Endothelial cell of umbilical vein (primary cell): ENCODE results near the gene SH3GL3. TPM values are rescaled to one million over a fixed set of nuclear protein-coding genes. Genes with fewer than 3 reads are reported as not detected.

Experiments
- BruUV-seq: library from RNA; stranded (reverse); fragments of 400-500 nt; replicated peaks from 2 replicates; lab custom pipeline; 2021; lab: Mats Ljungman, UMichigan
- CTCF ChIA-PET: fragments of 300-600, 350-600 bp; sonication (Branson Sonifier 250); formaldehyde crosslinking; loops from one replicate; lab custom pipeline; 2021; ENCODE audit warnings: antibody characterized with exemption, inconsistent platforms; lab: Charles Lee
- POLR2A ChIA-PET: fragments of 300-600, 350-600 bp; sonication (Branson Sonifier 250); formaldehyde crosslinking; loops from one replicate; lab custom pipeline; 2021; ENCODE audit warnings: antibody characterized with exemption, inconsistent platforms; lab: Charles Lee
- DNase-seq: peaks from one replicate; pipeline ENCODE4 v3.0.0-alpha.2; 2011; ENCODE audit warnings: low read depth, low spot score
- FAIRE-seq: peaks from 2 replicates; lab custom pipeline; 2011; peaks lifted over from hg19 to GRCh38; lab: Jason Lieb, UNC
- H2AFZ ChIP-seq: 2 replicates; pipeline ENCODE4 v1.6.0; 2012; ENCODE audit warnings: low read depth, low read length, control low read depth, inconsistent platforms
- H3K27ac ChIP-seq: 2 replicates; pipeline ENCODE4 v1.5.1; 2011; ENCODE audit warnings: low read depth, mild to moderate bottlenecking, control low read depth, low read length, moderate library complexity; ENCODE audit not compliant: insufficient read depth
- H3K27me3 ChIP-seq, 2 experiments: 2 replicates each; pipeline versions ENCODE4 v1.6.0 to v1.6.1; 2011; ENCODE audit warnings: low read length in 2 of 2, mixed read lengths in 1 of 2; ENCODE audit not compliant: control insufficient read depth in 2 of 2, insufficient read depth in 2 of 2
- H3K36me3 ChIP-seq, 2 experiments: 2 replicates in 1 of 2; 3 replicates in 1 of 2; pipeline ENCODE4 v1.5.1; 2011; ENCODE audit warnings: low read length in 2 of 2, mild to moderate bottlenecking in 1 of 2, moderate library complexity in 1 of 2; ENCODE audit not compliant: control insufficient read depth in 2 of 2, insufficient read depth in 2 of 2; ENCODE audit errors: extremely low read depth in 1 of 2
- H3K4me1 ChIP-seq: 3 replicates; pipeline ENCODE4 v1.5.1; 2011; ENCODE audit warnings: mild to moderate bottlenecking, low read length; ENCODE audit not compliant: control insufficient read depth, insufficient read depth; ENCODE audit errors: extremely low read depth
- H3K4me2 ChIP-seq: 2 replicates; pipeline ENCODE4 v1.6.1; 2011; ENCODE audit warnings: low read length, control low read depth, mixed read lengths; ENCODE audit not compliant: insufficient read depth
- H3K4me3 ChIP-seq, 3 experiments: fragments of 200-600 bp in 1 of 3; sonication (generic), shearing (Covaris generic) in 1 of 3; replicated peaks in 1 of 3; 2 replicates each; pipeline ENCODE4 v1.5.1; 2011 to 2016; ENCODE audit warnings: control low read depth in 3 of 3, low read length in 3 of 3, mild to moderate bottlenecking in 2 of 3, inconsistent platforms in 1 of 3, low read depth in 1 of 3, moderate library complexity in 1 of 3; ENCODE audit not compliant: insufficient read depth in 1 of 3
- H3K79me2 ChIP-seq: 2 replicates; pipeline ENCODE4 v1.6.0; 2012; ENCODE audit warnings: low read length, inconsistent platforms; ENCODE audit not compliant: control insufficient read depth, insufficient read depth
- H3K9ac ChIP-seq: replicated peaks from 2 replicates; pipeline ENCODE3; 2011; ENCODE audit warnings: low read length, control low read depth; ENCODE audit not compliant: insufficient read depth; ENCODE audit errors: extremely low read depth
- H3K9me1 ChIP-seq: replicated peaks from 3 replicates; pipeline ENCODE4 v1.6.0; 2011; ENCODE audit warnings: mild to moderate bottlenecking, low read length; ENCODE audit not compliant: control insufficient read depth, insufficient read depth; ENCODE audit errors: extremely low read depth
- H3K9me3 ChIP-seq: replicated peaks from 2 replicates; pipeline ENCODE4 v1.5.1; 2012; ENCODE audit warnings: low read length, inconsistent platforms; ENCODE audit not compliant: control insufficient read depth, insufficient read depth
- H4K20me1 ChIP-seq: replicated peaks from 2 replicates; pipeline ENCODE3; 2011; ENCODE audit warnings: mild to moderate bottlenecking, low read length; ENCODE audit not compliant: control insufficient read depth, insufficient read depth; ENCODE audit errors: extremely low read depth
- EZH2 ChIP-seq: IDR thresholded peaks from 2 replicates; pipeline ENCODE4 v1.6.1; 2012; ENCODE audit warnings: borderline replicate concordance, low read depth, mild to moderate bottlenecking, moderate library complexity, low read length, inconsistent platforms; ENCODE audit not compliant: severe bottlenecking
- FOS ChIP-seq: IDR thresholded peaks from 2 replicates; pipeline ENCODE4 v1.6.1; 2011; ENCODE audit warnings: mild to moderate bottlenecking, low read length, moderate library complexity, borderline replicate concordance; ENCODE audit not compliant: insufficient read depth
- GATA2 ChIP-seq: IDR thresholded peaks from 2 replicates; pipeline ENCODE4 v1.7.0; 2011; ENCODE audit warnings: low read depth, mild to moderate bottlenecking, moderate library complexity, mixed read lengths, low read length; ENCODE audit not compliant: insufficient read length, insufficient read depth
- JUN ChIP-seq: IDR thresholded peaks from 2 replicates; pipeline ENCODE4 v1.6.1; 2011; ENCODE audit warnings: borderline replicate concordance, low read depth; ENCODE audit not compliant: insufficient read length, insufficient read depth
- MYC ChIP-seq: IDR thresholded peaks from one replicate; pipeline ENCODE4 v1.6.1; 2011; ENCODE audit warnings: mild to moderate bottlenecking, low read depth, low read length
- POLR2A ChIP-seq: IDR thresholded peaks from 2 replicates; pipeline ENCODE4 v1.6.1; 2012; ENCODE audit warnings: low read depth, mild to moderate bottlenecking, control low read depth, low read length
- POLR2AphosphoS5 ChIP-seq: IDR thresholded peaks from 2 replicates; pipeline ENCODE4 v1.6.1; 2012; ENCODE audit warnings: low read depth, mild to moderate bottlenecking, control low read depth, low read length, moderate library complexity; ENCODE audit not compliant: insufficient read depth
- dilution Hi-C: fragments of 300-500 bp; cut with MboI; formaldehyde crosslinking; loops from one replicate; pipeline ENCODE4 v1.15.0; 2019; ENCODE audit warnings: low sequenced_read_pairs; ENCODE audit not compliant: extremely low pct_ligation_motif_present
- intact Hi-C: fragments of 100-400 bp; cut with micrococcal nuclease; formaldehyde crosslinking; loops from one replicate; pipeline ENCODE4 v1.10.0; 2022
- polyA plus RNA-seq, 4 experiments: library from polyadenylated mRNA; depleted of rRNA in 3 of 4; stranded (reverse) in 3 of 4; unstranded in 1 of 4; fragments of >200 nt; gene quantifications; 2 replicates each; pipeline versions ENCODE4 v1.2.1 to v1.2.3, GENCODE V29; 2011 to 2012; ENCODE audit warnings: missing spikeins in 1 of 4
- total RNA-seq: library from RNA; stranded (reverse); gene quantifications from 2 replicates; pipeline ENCODE4 v1.2.3, GENCODE V29; 2021
- TF ChIP-seq, protein P1 (sequence below), 2 donors: IDR thresholded peaks; 1 replicate in 1 of 2; 2 replicates in 1 of 2; pipeline ENCODE4 v1.5.1; 2011; ENCODE audit warnings: low read length in 2 of 2, mild to moderate bottlenecking in 2 of 2, moderate library complexity in 2 of 2, control low read depth in 1 of 2, inconsistent platforms in 1 of 2, low read depth in 1 of 2; ENCODE audit not compliant: insufficient read depth in 1 of 2; ENCODE audit errors: extremely low read depth in 1 of 2
- TF ChIP-seq, protein P2 (sequence below): IDR thresholded peaks from 2 replicates; pipeline ENCODE4 v1.6.1; 2011; ENCODE audit not compliant: insufficient read depth, insufficient read length

The SH3GL3 gene
- total and polyA plus RNA-seq, 2 donors (not counting 3 experiments of a cell fraction or from before 2014, with no cell fraction given), result not detected

- Histone ChIP-seq H3K79me2 (no peaks in the 10 kb centered on the region), H2AFZ (no peak overlapping the region), H3K9ac (no peak overlapping the region), H3K9me1 (no peaks in the 10 kb centered on the region), H3K36me3 (no peaks in the 10 kb centered on the region), H3K4me2 (no peak overlapping the region), H3K27ac (no peak overlapping the region), H3K27me3 (no peaks in the 10 kb centered on the region), H3K4me3 (no peak overlapping the region), H4K20me1 (no peaks in the 10 kb centered on the region), H3K4me1 (no peaks in the 10 kb centered on the region), H3K9me3 (no peaks in the 10 kb centered on the region)
- FAIRE-seq (no peak), DNase-seq (no peak)
- BruUV-seq, result no TSS peak
- TF ChIP-seq, protein P1, sequence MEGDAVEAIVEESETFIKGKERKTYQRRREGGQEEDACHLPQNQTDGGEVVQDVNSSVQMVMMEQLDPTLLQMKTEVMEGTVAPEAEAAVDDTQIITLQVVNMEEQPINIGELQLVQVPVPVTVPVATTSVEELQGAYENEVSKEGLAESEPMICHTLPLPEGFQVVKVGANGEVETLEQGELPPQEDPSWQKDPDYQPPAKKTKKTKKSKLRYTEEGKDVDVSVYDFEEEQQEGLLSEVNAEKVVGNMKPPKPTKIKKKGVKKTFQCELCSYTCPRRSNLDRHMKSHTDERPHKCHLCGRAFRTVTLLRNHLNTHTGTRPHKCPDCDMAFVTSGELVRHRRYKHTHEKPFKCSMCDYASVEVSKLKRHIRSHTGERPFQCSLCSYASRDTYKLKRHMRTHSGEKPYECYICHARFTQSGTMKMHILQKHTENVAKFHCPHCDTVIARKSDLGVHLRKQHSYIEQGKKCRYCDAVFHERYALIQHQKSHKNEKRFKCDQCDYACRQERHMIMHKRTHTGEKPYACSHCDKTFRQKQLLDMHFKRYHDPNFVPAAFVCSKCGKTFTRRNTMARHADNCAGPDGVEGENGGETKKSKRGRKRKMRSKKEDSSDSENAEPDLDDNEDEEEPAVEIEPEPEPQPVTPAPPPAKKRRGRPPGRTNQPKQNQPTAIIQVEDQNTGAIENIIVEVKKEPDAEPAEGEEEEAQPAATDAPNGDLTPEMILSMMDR (IDR thresholded peaks at IDR 0.05; ENCODE audit: extremely low read depth in 1 of 2, insufficient read depth in 1 of 2, low read depth in 1 of 2, low read length in 2 of 2), result no peak
- TF ChIP-seq JUN (no peak), FOS (no peak)
- dilution Hi-C loops, result no loop called here
- CTCF ChIA-PET, result no interaction called here
- POLR2A ChIA-PET, result no interaction called here
- intact Hi-C loops, result no loop called here
These were observed 40.4 kb downstream of the SH3GL3 start for GRCh38 chr15:83487519-83487918.

DNA sequence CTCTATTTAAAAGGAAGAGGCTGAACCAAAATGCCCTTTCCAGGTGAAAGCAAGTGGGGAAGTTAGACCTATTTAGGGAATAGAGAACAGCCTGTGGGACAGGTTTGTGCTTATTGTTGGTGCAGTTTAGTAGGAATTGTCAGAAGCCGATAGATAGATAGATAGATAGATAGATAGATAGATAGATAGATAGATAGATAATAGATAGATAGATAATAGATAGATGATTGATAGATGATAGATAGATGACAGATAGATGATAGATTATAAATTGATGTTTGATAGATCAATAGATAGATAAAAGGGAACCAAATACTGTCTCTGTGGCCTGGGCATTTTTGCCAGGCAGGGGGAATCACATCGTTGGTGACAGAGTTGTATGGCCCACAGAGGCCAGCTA, 42.5 kb downstream of the SH3GL3 start:
- H3K27me3 ChIP-seq, result no peaks in the 10 kb centered on the region
- no peaks in the 10 kb centered on the region for H4K20me1 ChIP-seq
- H3K27ac ChIP-seq, result no peak overlapping the region
- no peak for DNase-seq
- ChIA-PET CTCF (no interaction called here), POLR2A (no interaction called here)
- H3K9me1 ChIP-seq, result no peaks in the 10 kb centered on the region
- no peak overlapping the region for H3K4me2 ChIP-seq
- intact Hi-C loops (no loop called here), dilution Hi-C loops (no loop called here)
- BruUV-seq, result no TSS peak
- H3K36me3 ChIP-seq, result no peaks in the 10 kb centered on the region
- H3K9me3 ChIP-seq, result no peaks in the 10 kb centered on the region
- H3K4me1 ChIP-seq, result no peaks in the 10 kb centered on the region
- no peak for FAIRE-seq
- H2AFZ ChIP-seq, result no peak overlapping the region
- TF ChIP-seq, protein P2, sequence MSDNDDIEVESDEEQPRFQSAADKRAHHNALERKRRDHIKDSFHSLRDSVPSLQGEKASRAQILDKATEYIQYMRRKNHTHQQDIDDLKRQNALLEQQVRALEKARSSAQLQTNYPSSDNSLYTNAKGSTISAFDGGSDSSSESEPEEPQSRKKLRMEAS, result no peak
- TF ChIP-seq FOS (no peak), POLR2A (no peak), GATA2 (no peak), POLR2AphosphoS5 (no peak), EZH2 (no peak), JUN (no peak), MYC (no peak)
- TF ChIP-seq, protein P1 (IDR thresholded peaks at IDR 0.05; ENCODE audit: extremely low read depth in 1 of 2, insufficient read depth in 1 of 2, low read depth in 1 of 2, low read length in 2 of 2), result no peak
- no peaks in the 10 kb centered on the region for H3K79me2 ChIP-seq
- no peak overlapping the region for H3K4me3 ChIP-seq
- H3K9ac ChIP-seq, result no peak overlapping the region
